ENCODE measurements around the gene MPO. TPM values are rescaled to one million over a fixed set of nuclear protein-coding genes. Genes with fewer than 3 reads are reported as not detected.

Gene MPO
- total and polyA plus RNA-seq, 10 of the 15 experiments (the other 5 are each of a cell fraction or from before 2014, with no cell fraction given), result 0.06 to 0.49 (median 0.14) TPM

- no peak for TF ChIP-seq PKNOX1 (IDR thresholded peaks at IDR 0.05)
- TF ChIP-seq E4F1 (IDR thresholded peaks at IDR 0.05; ENCODE audit: borderline replicate concordance, partially characterized antibody), result no peak
- no peak for TF ChIP-seq BMI1 (IDR thresholded peaks at IDR 0.05; ENCODE audit: borderline replicate concordance)
- TF ChIP-seq ZBTB40 (IDR thresholded peaks at IDR 0.05; ENCODE audit: borderline replicate concordance), result no peak
- peak; percentile 19; the same call in 1 of the 2 replicates for TF ChIP-seq TAF1 (IDR thresholded peaks at IDR 0.05; ENCODE audit: borderline replicate concordance, low read depth, low read length)
- 0 out of 4 replicates have a peak, but pooled peaks of 1 of the 2 experiments have one; percentile 21 for TF ChIP-seq ETV6 (conservative IDR thresholded peaks at IDR 0.05 in 1 of 2, IDR thresholded peaks at IDR 0.05 in 1 of 2; ENCODE audit: borderline replicate concordance in 1 of 2, low read depth in 1 of 2)
- TF ChIP-seq MYC (IDR thresholded peaks at IDR 0.05; ENCODE audit: insufficient read depth, insufficient read length, insufficient replicate concordance, low read length, severe bottlenecking), result no peak
- no peak for TF ChIP-seq PML (IDR thresholded peaks at IDR 0.05; ENCODE audit: low read length)
- TF ChIP-seq ZNF217 (IDR thresholded peaks at IDR 0.05), result no peak
- peak; percentile 30; the same call in 1 of the 3 replicates for TF ChIP-seq POU2F2 (IDR thresholded peaks at IDR 0.05; ENCODE audit: borderline replicate concordance, low read depth, low read length)
- 0 out of 4 replicates have a peak, but pooled peaks of 1 of the 2 experiments have one; percentile 11 for TF ChIP-seq SRF (IDR thresholded peaks at IDR 0.05; ENCODE audit: low read depth in 2 of 2, low read length in 2 of 2)
- no peak for TF ChIP-seq PRDM15 (CRISPR knock-in tag; IDR thresholded peaks at IDR 0.05)
- TF ChIP-seq JUND (IDR thresholded peaks at IDR 0.05; ENCODE audit: low read depth, low read length), result 0 out of 2 replicates have a peak, but pooled peaks have one; percentile 4
These were observed 46.8 kb upstream of the MPO start (continued) for GRCh38 chr17:58327363-58328194.

Data from GM12878 (cell line).